H1 (cell line): ENCODE measurements around the gene TEAD4. TPM values are rescaled to one million over a fixed set of nuclear protein-coding genes. Genes with fewer than 3 reads are reported as not detected.

ENCODE experiments used
- CREB1 ChIP-seq: IDR thresholded peaks from 2 replicates; pipeline ENCODE4 v1.6.1; 2012; ENCODE audit warnings: inconsistent platforms
- EZH2 ChIP-seq: fragments of 200-600 bp; sonication (generic); IDR thresholded peaks from 2 replicates; pipeline ENCODE4 v1.7.1; 2012; ENCODE audit warnings: low read depth, mild to moderate bottlenecking, moderate library complexity, low read length, inconsistent platforms; ENCODE audit not compliant: severe bottlenecking
- GABPA ChIP-seq: IDR thresholded peaks from 2 replicates; pipeline ENCODE4 v1.6.1; 2011; ENCODE audit warnings: mild to moderate bottlenecking, low read length, moderate library complexity, borderline replicate concordance; ENCODE audit not compliant: insufficient read depth
- MAFK ChIP-seq: IDR thresholded peaks from 2 replicates; pipeline ENCODE4 v1.6.1; 2012; ENCODE audit warnings: low read depth, mild to moderate bottlenecking, improper control_type of control experiment, low read length
- RBBP5 ChIP-seq: IDR thresholded peaks from 2 replicates; pipeline ENCODE4 v1.7.1; 2012; ENCODE audit warnings: low read depth, mild to moderate bottlenecking, inconsistent platforms, low read length, moderate library complexity, borderline replicate concordance
- RFX5 ChIP-seq: IDR thresholded peaks from 2 replicates; pipeline ENCODE4 v1.6.1; 2011; ENCODE audit warnings: low read depth, low read length, improper control_type of control experiment, borderline replicate concordance
- RNF2 ChIP-seq: fragments of 200-900, 300-1000 bp; sonication (generic); IDR thresholded peaks from 2 replicates; pipeline ENCODE4 v1.7.1; 2016; ENCODE audit warnings: borderline replicate concordance, low read depth, mild to moderate bottlenecking, antibody characterized with exemption, low read length; ENCODE audit not compliant: poor library complexity, severe bottlenecking; ENCODE audit errors: missing control alignments
- polyA plus RNA-seq, 7 experiments: library from polyadenylated mRNA; depleted of rRNA in 3 of 7; stranded (reverse) in 5 of 7; unstranded in 2 of 7; fragments of >200 nt in 5 of 7; fragments of 200-250 nt in 2 of 7; gene quantifications; 1 replicate in 5 of 7; 2 replicates in 1 of 7; 4 replicates in 1 of 7; pipeline versions ENCODE4 v1.2.1 to v1.2.3, GENCODE V29; 2011 to 2013; ENCODE audit warnings: missing spikeins in 2 of 7, mixed read lengths in 2 of 7
- total RNA-seq: library from RNA; stranded (reverse); fragmentation: NEBNext Ultra II Directional; extraction: Animal tissue kit (Norgen Biotek cat#: 25700); gene quantifications from 2 replicates; pipeline ENCODE4 v1.2.1, GENCODE V29; 2021
- TF ChIP-seq, protein P1 (sequence below): fragments of 300-600 bp; sonication (generic); IDR thresholded peaks from 2 replicates; pipeline ENCODE4 v1.7.1; 2012; ENCODE audit warnings: low read length, moderate library complexity, mild to moderate bottlenecking, inconsistent platforms; ENCODE audit not compliant: insufficient replicate concordance

The TEAD4 gene
- total and polyA plus RNA-seq, 2 of the 8 experiments (the other 6 are each of a cell fraction or from before 2014, with no cell fraction given) = 56.7 to 116 TPM

DNA sequence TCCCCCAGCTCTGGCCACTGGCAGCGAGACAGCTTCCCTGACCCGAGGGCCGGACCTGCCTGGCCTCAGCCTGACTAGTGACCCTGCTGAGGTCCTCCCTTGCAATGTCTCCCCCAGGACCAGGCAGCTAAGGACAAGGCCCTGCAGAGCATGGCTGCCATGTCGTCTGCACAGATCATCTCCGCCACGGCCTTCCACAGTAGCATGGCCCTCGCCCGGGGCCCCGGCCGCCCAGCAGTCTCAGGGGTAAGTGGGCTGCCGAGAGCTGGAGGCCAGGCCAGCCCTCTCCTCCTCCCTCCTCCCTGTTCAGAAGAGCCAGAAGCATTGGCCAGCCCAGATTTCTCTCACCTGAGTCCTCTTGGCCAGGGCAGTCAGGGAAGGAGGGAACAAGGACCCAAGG, 58.1 kb downstream of the TEAD4 start (continued):
- TF ChIP-seq RNF2 (no peak), RBBP5 (no peak), EZH2 (no peak), CREB1 (no peak), RFX5 (no peak), GABPA (no peak), MAFK (no peak)
- TF ChIP-seq, protein P1, sequence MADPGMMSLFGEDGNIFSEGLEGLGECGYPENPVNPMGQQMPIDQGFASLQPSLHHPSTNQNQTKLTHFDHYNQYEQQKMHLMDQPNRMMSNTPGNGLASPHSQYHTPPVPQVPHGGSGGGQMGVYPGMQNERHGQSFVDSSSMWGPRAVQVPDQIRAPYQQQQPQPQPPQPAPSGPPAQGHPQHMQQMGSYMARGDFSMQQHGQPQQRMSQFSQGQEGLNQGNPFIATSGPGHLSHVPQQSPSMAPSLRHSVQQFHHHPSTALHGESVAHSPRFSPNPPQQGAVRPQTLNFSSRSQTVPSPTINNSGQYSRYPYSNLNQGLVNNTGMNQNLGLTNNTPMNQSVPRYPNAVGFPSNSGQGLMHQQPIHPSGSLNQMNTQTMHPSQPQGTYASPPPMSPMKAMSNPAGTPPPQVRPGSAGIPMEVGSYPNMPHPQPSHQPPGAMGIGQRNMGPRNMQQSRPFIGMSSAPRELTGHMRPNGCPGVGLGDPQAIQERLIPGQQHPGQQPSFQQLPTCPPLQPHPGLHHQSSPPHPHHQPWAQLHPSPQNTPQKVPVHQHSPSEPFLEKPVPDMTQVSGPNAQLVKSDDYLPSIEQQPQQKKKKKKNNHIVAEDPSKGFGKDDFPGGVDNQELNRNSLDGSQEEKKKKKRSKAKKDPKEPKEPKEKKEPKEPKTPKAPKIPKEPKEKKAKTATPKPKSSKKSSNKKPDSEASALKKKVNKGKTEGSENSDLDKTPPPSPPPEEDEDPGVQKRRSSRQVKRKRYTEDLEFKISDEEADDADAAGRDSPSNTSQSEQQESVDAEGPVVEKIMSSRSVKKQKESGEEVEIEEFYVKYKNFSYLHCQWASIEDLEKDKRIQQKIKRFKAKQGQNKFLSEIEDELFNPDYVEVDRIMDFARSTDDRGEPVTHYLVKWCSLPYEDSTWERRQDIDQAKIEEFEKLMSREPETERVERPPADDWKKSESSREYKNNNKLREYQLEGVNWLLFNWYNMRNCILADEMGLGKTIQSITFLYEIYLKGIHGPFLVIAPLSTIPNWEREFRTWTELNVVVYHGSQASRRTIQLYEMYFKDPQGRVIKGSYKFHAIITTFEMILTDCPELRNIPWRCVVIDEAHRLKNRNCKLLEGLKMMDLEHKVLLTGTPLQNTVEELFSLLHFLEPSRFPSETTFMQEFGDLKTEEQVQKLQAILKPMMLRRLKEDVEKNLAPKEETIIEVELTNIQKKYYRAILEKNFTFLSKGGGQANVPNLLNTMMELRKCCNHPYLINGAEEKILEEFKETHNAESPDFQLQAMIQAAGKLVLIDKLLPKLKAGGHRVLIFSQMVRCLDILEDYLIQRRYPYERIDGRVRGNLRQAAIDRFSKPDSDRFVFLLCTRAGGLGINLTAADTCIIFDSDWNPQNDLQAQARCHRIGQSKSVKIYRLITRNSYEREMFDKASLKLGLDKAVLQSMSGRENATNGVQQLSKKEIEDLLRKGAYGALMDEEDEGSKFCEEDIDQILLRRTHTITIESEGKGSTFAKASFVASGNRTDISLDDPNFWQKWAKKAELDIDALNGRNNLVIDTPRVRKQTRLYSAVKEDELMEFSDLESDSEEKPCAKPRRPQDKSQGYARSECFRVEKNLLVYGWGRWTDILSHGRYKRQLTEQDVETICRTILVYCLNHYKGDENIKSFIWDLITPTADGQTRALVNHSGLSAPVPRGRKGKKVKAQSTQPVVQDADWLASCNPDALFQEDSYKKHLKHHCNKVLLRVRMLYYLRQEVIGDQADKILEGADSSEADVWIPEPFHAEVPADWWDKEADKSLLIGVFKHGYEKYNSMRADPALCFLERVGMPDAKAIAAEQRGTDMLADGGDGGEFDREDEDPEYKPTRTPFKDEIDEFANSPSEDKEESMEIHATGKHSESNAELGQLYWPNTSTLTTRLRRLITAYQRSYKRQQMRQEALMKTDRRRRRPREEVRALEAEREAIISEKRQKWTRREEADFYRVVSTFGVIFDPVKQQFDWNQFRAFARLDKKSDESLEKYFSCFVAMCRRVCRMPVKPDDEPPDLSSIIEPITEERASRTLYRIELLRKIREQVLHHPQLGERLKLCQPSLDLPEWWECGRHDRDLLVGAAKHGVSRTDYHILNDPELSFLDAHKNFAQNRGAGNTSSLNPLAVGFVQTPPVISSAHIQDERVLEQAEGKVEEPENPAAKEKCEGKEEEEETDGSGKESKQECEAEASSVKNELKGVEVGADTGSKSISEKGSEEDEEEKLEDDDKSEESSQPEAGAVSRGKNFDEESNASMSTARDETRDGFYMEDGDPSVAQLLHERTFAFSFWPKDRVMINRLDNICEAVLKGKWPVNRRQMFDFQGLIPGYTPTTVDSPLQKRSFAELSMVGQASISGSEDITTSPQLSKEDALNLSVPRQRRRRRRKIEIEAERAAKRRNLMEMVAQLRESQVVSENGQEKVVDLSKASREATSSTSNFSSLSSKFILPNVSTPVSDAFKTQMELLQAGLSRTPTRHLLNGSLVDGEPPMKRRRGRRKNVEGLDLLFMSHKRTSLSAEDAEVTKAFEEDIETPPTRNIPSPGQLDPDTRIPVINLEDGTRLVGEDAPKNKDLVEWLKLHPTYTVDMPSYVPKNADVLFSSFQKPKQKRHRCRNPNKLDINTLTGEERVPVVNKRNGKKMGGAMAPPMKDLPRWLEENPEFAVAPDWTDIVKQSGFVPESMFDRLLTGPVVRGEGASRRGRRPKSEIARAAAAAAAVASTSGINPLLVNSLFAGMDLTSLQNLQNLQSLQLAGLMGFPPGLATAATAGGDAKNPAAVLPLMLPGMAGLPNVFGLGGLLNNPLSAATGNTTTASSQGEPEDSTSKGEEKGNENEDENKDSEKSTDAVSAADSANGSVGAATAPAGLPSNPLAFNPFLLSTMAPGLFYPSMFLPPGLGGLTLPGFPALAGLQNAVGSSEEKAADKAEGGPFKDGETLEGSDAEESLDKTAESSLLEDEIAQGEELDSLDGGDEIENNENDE = no peak
